ENCODE measurements around the gene SUPT4H1.

Gene SUPT4H1

GRCh38 chr17:58316260-58316960, 35.6 kb downstream of the SUPT4H1 start:
- TF ChIP-seq CTCF (IDR thresholded peaks at IDR 0.05), result no peak
- no peak overlapping the region for H3K27ac ChIP-seq
- H3K4me3 ChIP-seq, result no peak overlapping the region
- peak; percentile 13 to 34 for DNase-seq
- H3K4me1 ChIP-seq, result no peaks in the 10 kb centered on the region
- no peaks in the 10 kb centered on the region for H3K9me3 ChIP-seq
- no peaks in the 10 kb centered on the region for H3K27me3 ChIP-seq
- intact Hi-C loops (cut with DNase I; ENCODE audit: low total_unique reads), result no loop called here
- peaks cover 0 to 58% (median 0%) of the 10 kb centered on the region in 3 donors for H3K36me3 ChIP-seq

- no peaks in the 10 kb centered on the region for H3K9me3 ChIP-seq
- no peak for DNase-seq
- H3K36me3 ChIP-seq, result peaks cover 0 to 59% (median 0%) of the 10 kb centered on the region in 3 donors
- H3K4me1 ChIP-seq, result no peaks in the 10 kb centered on the region
- no peak for TF ChIP-seq CTCF (IDR thresholded peaks at IDR 0.05)
- H3K4me3 ChIP-seq, result no peak overlapping the region
- intact Hi-C loops (cut with DNase I; ENCODE audit: low total_unique reads), result no loop called here
- H3K27me3 ChIP-seq, result no peaks in the 10 kb centered on the region
- no peak overlapping the region for H3K27ac ChIP-seq
Observed at GRCh38 chr17:58315750-58316149, 36.3 kb downstream of the SUPT4H1 start.

GRCh38 chr17:58315281-58315711, 36.7 kb downstream of the SUPT4H1 start:
- intact Hi-C loops (cut with DNase I; ENCODE audit: low total_unique reads), result no loop called here

GRCh38 chr17:58314706-58315015, 37.3 kb downstream of the SUPT4H1 start:
- intact Hi-C loops (cut with DNase I; ENCODE audit: low total_unique reads), result no loop called here
- Histone ChIP-seq H3K4me3 (no peak overlapping the region), H3K9me3 (no peaks in the 10 kb centered on the region), H3K27ac (no peak overlapping the region), H3K4me1 (no peaks in the 10 kb centered on the region), H3K36me3 (peaks cover 0 to 57% (median 0%) of the 10 kb centered on the region in 3 donors), H3K27me3 (no peaks in the 10 kb centered on the region)
- no peak for TF ChIP-seq CTCF (IDR thresholded peaks at IDR 0.05)
- peak in 1 of 2 donors; percentile 8 for DNase-seq

More at GRCh38 chr17:58315281-58315711, 36.7 kb downstream of the SUPT4H1 start:
- Histone ChIP-seq H3K27ac (no peak overlapping the region), H3K27me3 (no peaks in the 10 kb centered on the region), H3K36me3 (peaks cover 0 to 58% (median 0%) of the 10 kb centered on the region in 3 donors), H3K9me3 (no peaks in the 10 kb centered on the region), H3K4me1 (no peaks in the 10 kb centered on the region), H3K4me3 (no peak overlapping the region)
- peak; percentile 4 to 29 for DNase-seq
- TF ChIP-seq CTCF (IDR thresholded peaks at IDR 0.05), result no peak

- Histone ChIP-seq H3K9me3 (no peaks in the 10 kb centered on the region), H3K27ac (no peak overlapping the region), H3K27me3 (no peaks in the 10 kb centered on the region), H3K4me1 (no peaks in the 10 kb centered on the region), H3K36me3 (peaks cover 0 to 57% (median 0%) of the 10 kb centered on the region in 3 donors), H3K4me3 (no peak overlapping the region)
- no peak for TF ChIP-seq CTCF (IDR thresholded peaks at IDR 0.05)
- DNase-seq, result peak in 1 of 2 donors; percentile 2
- intact Hi-C loops (cut with DNase I; ENCODE audit: low total_unique reads), result no loop called here
Observed at GRCh38 chr17:58313815-58314705, 37.9 kb downstream of the SUPT4H1 start.

Measured in tibial artery (tissue), 4 donors.